Astrocyte (in vitro differentiated cells and primary cell): Measurements from ENCODE around the gene RCE1. TPM values are rescaled to one million over a fixed set of nuclear protein-coding genes. Genes with fewer than 3 reads are reported as not detected.
"Not testable (repeated sequence)": the region's sequence is repeated elsewhere in the genome, so short reads cannot be mapped to it uniquely, and the experiment has no call there.

Source experiments
- DNase-seq: peaks from one replicate; pipeline ENCODE4 v3.0.0-alpha.2; 2010; ENCODE audit warnings: low read depth
- FAIRE-seq: peaks from 2 replicates; lab custom pipeline; 2011; peaks lifted over from hg19 to GRCh38; lab: Jason Lieb, UNC
- H2AFZ ChIP-seq: 2 replicates; pipeline ENCODE4 v1.6.0; 2012; ENCODE audit warnings: low read depth, low read length, inconsistent platforms
- H3K27ac ChIP-seq: 2 replicates; pipeline ENCODE4 v1.5.1; 2011; ENCODE audit warnings: low read depth, low read length, inconsistent platforms
- H3K27me3 ChIP-seq: 2 replicates; pipeline ENCODE4 v1.6.0; 2011; ENCODE audit warnings: low read length, inconsistent platforms; ENCODE audit not compliant: insufficient read depth
- H3K36me3 ChIP-seq: 2 replicates; pipeline ENCODE4 v1.5.1; 2011; ENCODE audit warnings: low read length, inconsistent platforms; ENCODE audit not compliant: insufficient read depth
- H3K4me1 ChIP-seq: 2 replicates; pipeline ENCODE4 v1.5.1; 2011; ENCODE audit warnings: low read length, inconsistent platforms; ENCODE audit not compliant: insufficient read depth
- H3K4me2 ChIP-seq: 2 replicates; pipeline ENCODE4 v1.6.0; 2012; ENCODE audit warnings: low read length, inconsistent platforms
- H3K4me3 ChIP-seq: 2 replicates; pipeline ENCODE4 v1.5.1; 2011; ENCODE audit warnings: low read depth, mild to moderate bottlenecking, low read length, inconsistent platforms; ENCODE audit not compliant: insufficient read depth
- H3K79me2 ChIP-seq: 2 replicates; pipeline ENCODE4 v1.6.0; 2012; ENCODE audit warnings: mild to moderate bottlenecking, low read length, inconsistent platforms; ENCODE audit not compliant: insufficient read depth
- H3K9ac ChIP-seq: 2 replicates; pipeline ENCODE4 v1.6.0; 2012; ENCODE audit warnings: mild to moderate bottlenecking, low read length, inconsistent platforms
- H3K9me3 ChIP-seq: 2 replicates; pipeline ENCODE4 v1.5.1; 2012; ENCODE audit warnings: low read depth, mild to moderate bottlenecking, low read length, inconsistent platforms; ENCODE audit not compliant: insufficient read depth
- H4K20me1 ChIP-seq: 2 replicates; pipeline ENCODE4 v1.6.0; 2012; ENCODE audit warnings: low read length, inconsistent platforms; ENCODE audit not compliant: insufficient read depth
- H3K27ac Mint-ChIP-seq: one replicate; pipeline ENCODE4 v1.8.0; 2021; ENCODE audit warnings: mild to moderate bottlenecking, mixed read lengths; ENCODE audit not compliant: unreplicated experiment
- H3K27me3 Mint-ChIP-seq: one replicate; pipeline ENCODE4 v1.8.0; 2021; ENCODE audit warnings: low read depth, mixed read lengths; ENCODE audit not compliant: unreplicated experiment
- H3K36me3 Mint-ChIP-seq: one replicate; pipeline ENCODE4 v1.8.0; 2021; ENCODE audit warnings: low read depth, mixed read lengths; ENCODE audit not compliant: unreplicated experiment
- H3K4me1 Mint-ChIP-seq: one replicate; pipeline ENCODE4 v1.8.0; 2021; ENCODE audit warnings: low read depth, mixed read lengths; ENCODE audit not compliant: unreplicated experiment
- H3K4me3 Mint-ChIP-seq: one replicate; pipeline ENCODE4 v1.8.0; 2021; ENCODE audit warnings: mild to moderate bottlenecking, moderate library complexity, mixed read lengths; ENCODE audit not compliant: unreplicated experiment
- H3K9me3 Mint-ChIP-seq: one replicate; pipeline ENCODE4 v1.8.0; 2021; ENCODE audit warnings: mild to moderate bottlenecking, mixed read lengths; ENCODE audit not compliant: unreplicated experiment
- EZH2 ChIP-seq: IDR thresholded peaks from 2 replicates; pipeline ENCODE4 v1.6.1; 2012; ENCODE audit warnings: mild to moderate bottlenecking, low read length, inconsistent platforms; ENCODE audit not compliant: insufficient read depth
- total RNA-seq: library from RNA; stranded (reverse); gene quantifications from 2 replicates; pipeline ENCODE4 v1.2.1, GENCODE V29; 2021
- TF ChIP-seq, protein P1 (sequence below): IDR thresholded peaks from 2 replicates; pipeline ENCODE4 v1.5.1; 2011; ENCODE audit warnings: low read depth, mild to moderate bottlenecking, inconsistent platforms, low read length, moderate library complexity; ENCODE audit not compliant: insufficient read depth

The RCE1 gene
- total RNA-seq, 1 donor from 2014 or later = 19.8 TPM

DNA sequence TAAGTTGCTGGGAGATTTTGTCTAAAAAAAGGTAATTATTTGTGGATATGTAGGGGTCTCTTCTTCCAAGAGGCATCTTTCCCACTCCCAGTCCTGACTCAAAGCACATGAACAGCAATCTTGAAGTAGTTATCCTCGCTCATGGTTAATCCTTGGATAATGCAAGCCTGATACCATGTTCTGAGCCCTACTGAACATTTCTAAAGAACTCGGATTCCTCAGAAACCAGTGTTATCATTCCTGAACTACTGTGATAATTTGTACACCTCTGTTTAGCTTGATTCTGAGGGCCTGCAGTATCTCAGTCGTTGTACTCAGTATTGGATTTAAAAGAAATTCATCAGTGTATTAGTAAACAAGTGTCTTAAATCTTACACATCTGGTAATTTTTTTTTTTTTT, 22.3 kb upstream of the RCE1 start:
- no peaks in the 10 kb centered on the region for H3K9me3 ChIP-seq
- no peak overlapping the region for H3K27ac ChIP-seq
- H3K36me3 Mint-ChIP-seq = peaks cover 2% of the 10 kb centered on the region
- no peaks in the 10 kb centered on the region for H4K20me1 ChIP-seq
- no peaks in the 10 kb centered on the region for H3K4me1 ChIP-seq
- H3K4me3 Mint-ChIP-seq = no peak overlapping the region
- FAIRE-seq (no peak), DNase-seq (no peak)
- no peak overlapping the region for H2AFZ ChIP-seq
- no peak for TF ChIP-seq EZH2
- TF ChIP-seq, protein P1, sequence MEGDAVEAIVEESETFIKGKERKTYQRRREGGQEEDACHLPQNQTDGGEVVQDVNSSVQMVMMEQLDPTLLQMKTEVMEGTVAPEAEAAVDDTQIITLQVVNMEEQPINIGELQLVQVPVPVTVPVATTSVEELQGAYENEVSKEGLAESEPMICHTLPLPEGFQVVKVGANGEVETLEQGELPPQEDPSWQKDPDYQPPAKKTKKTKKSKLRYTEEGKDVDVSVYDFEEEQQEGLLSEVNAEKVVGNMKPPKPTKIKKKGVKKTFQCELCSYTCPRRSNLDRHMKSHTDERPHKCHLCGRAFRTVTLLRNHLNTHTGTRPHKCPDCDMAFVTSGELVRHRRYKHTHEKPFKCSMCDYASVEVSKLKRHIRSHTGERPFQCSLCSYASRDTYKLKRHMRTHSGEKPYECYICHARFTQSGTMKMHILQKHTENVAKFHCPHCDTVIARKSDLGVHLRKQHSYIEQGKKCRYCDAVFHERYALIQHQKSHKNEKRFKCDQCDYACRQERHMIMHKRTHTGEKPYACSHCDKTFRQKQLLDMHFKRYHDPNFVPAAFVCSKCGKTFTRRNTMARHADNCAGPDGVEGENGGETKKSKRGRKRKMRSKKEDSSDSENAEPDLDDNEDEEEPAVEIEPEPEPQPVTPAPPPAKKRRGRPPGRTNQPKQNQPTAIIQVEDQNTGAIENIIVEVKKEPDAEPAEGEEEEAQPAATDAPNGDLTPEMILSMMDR = no peak
- no peak overlapping the region for H3K4me3 ChIP-seq
- no peaks in the 10 kb centered on the region for H3K27me3 Mint-ChIP-seq
- H3K4me1 Mint-ChIP-seq = peaks cover 24% of the 10 kb centered on the region
- H3K9me3 Mint-ChIP-seq = no peaks in the 10 kb centered on the region
- H3K27me3 ChIP-seq = no peaks in the 10 kb centered on the region
- no peaks in the 10 kb centered on the region for H3K36me3 ChIP-seq
- H3K79me2 ChIP-seq = no peaks in the 10 kb centered on the region
- H3K27ac Mint-ChIP-seq = no peak overlapping the region
- H3K9ac ChIP-seq = no peak overlapping the region
- no peak overlapping the region for H3K4me2 ChIP-seq

DNA sequence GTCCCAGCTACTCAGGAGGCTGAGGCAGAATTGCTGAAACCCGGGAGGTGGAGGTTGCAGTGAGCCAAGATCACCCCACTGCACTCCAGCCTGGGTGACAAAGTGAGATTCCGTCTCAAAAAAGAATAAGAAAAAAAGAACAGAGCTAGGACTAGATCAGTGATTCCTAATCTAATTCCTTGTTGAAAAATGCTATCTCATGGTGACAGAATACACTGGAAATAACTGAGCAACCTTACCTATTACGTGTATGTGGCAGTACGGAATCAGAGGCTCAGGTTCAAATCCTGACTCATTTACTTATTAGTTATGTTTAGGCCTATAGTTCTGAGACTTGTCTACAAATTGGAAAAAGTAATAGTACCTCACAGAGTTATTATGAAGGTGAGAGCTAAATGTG, 19.5 kb upstream of the RCE1 start:
- Histone ChIP-seq H4K20me1 (no peaks in the 10 kb centered on the region), H3K4me2 (no peak overlapping the region), H3K9me3 (no peaks in the 10 kb centered on the region), H3K36me3 (no peaks in the 10 kb centered on the region), H3K4me3 (no peak overlapping the region), H3K27me3 (no peaks in the 10 kb centered on the region), H3K9ac (no peak overlapping the region), H3K79me2 (no peaks in the 10 kb centered on the region), H3K27ac (no peak overlapping the region), H2AFZ (no peak overlapping the region), H3K4me1 (no peaks in the 10 kb centered on the region)
- Mint-ChIP-seq H3K9me3 (no peaks in the 10 kb centered on the region), H3K4me1 (peaks cover 14% of the 10 kb centered on the region), H3K36me3 (peaks cover 2% of the 10 kb centered on the region), H3K27ac (no peak overlapping the region), H3K4me3 (no peak overlapping the region), H3K27me3 (no peaks in the 10 kb centered on the region)
- FAIRE-seq (no peak), DNase-seq (no peak)
- TF ChIP-seq EZH2 = no peak
- TF ChIP-seq, protein P1 = no peak

DNA sequence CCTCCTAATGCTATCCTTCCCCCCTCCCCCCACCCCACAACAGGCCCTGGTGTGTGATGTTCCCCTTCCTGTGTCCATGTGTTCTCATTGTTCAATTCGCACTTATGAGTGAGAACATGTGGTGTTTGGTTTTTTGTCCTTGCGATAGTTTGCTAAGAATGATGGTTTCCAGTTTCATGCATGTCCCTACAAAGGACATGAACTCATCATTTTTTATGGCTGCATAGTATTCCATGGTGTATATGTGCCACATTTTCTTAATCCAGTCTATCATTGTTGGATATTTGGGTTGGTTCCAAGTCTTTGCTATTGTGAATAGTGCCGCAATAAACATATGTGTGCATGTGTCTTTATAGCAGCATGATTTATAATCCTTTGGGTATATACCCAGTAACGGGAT, 18.7 kb upstream of the RCE1 start:
- not testable (repeated sequence) for FAIRE-seq, H3K4me1 ChIP-seq, H3K4me3 ChIP-seq, H3K27me3 ChIP-seq, DNase-seq, H2AFZ ChIP-seq, H3K9me3 Mint-ChIP-seq, H3K9me3 ChIP-seq, H3K79me2 ChIP-seq, H3K9ac ChIP-seq, H3K4me3 Mint-ChIP-seq, H3K4me2 ChIP-seq, H3K27ac Mint-ChIP-seq, H3K27ac ChIP-seq, H4K20me1 ChIP-seq, H3K36me3 ChIP-seq, H3K4me1 Mint-ChIP-seq, H3K27me3 Mint-ChIP-seq, H3K36me3 Mint-ChIP-seq
